Measurements from ENCODE around the gene FMO3. TPM values are rescaled to one million over a fixed set of nuclear protein-coding genes. Genes with fewer than 3 reads are reported as not detected.

The FMO3 gene
- total RNA-seq, 1 experiment from 2014 or later = not detected

DNA sequence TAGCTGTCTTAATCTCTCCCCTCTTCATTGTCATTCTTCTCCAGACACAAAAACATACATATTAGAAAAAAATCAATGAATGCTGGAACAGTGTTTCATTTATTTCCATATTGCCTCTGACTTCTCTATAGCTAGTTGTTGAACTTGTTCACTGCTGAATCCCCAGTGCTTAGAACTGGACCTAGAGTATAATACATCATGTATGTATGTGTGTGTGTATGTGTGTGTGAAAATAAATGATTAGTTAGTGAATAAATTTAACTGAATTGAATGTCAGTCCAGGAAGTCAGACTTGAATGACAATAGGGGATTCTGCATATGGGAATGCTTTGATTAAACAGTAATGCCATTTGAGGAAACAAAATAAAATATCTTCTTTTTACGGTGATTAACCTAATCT lies 36.4 kb downstream of the FMO3 start:
- POLR2A ChIA-PET = no interaction called here
- CTCF ChIA-PET = no interaction called here
- ATAC-seq = no peak

More for the DNA sequence above, 36.4 kb downstream of the FMO3 start:
- Mint-ChIP-seq H3K4me3 (no peak overlapping the region), H3K9me3 (peaks cover 14% of the 10 kb centered on the region), H3K27ac (no peak overlapping the region), H3K4me1 (no peaks in the 10 kb centered on the region; the same call in none of the 2 replicates), H3K27me3 (ENCODE audit: low read depth) (no peaks in the 10 kb centered on the region), H3K36me3 (no peaks in the 10 kb centered on the region)
- DNase-seq (ENCODE audit: low spot score) = no peak
- TF ChIP-seq, protein P1, sequence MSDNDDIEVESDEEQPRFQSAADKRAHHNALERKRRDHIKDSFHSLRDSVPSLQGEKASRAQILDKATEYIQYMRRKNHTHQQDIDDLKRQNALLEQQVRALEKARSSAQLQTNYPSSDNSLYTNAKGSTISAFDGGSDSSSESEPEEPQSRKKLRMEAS (CRISPR knock-in tag; IDR thresholded peaks at IDR 0.05) = no peak
- TF ChIP-seq, protein P2, sequence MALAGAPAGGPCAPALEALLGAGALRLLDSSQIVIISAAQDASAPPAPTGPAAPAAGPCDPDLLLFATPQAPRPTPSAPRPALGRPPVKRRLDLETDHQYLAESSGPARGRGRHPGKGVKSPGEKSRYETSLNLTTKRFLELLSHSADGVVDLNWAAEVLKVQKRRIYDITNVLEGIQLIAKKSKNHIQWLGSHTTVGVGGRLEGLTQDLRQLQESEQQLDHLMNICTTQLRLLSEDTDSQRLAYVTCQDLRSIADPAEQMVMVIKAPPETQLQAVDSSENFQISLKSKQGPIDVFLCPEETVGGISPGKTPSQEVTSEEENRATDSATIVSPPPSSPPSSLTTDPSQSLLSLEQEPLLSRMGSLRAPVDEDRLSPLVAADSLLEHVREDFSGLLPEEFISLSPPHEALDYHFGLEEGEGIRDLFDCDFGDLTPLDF (CRISPR knock-in tag; IDR thresholded peaks at IDR 0.05) = no peak
- no peak for TF ChIP-seq GRHL2 (CRISPR knock-in tag; IDR thresholded peaks at IDR 0.05; ENCODE audit: insufficient replicate concordance, severe bottlenecking)
- TF ChIP-seq, protein P3, sequence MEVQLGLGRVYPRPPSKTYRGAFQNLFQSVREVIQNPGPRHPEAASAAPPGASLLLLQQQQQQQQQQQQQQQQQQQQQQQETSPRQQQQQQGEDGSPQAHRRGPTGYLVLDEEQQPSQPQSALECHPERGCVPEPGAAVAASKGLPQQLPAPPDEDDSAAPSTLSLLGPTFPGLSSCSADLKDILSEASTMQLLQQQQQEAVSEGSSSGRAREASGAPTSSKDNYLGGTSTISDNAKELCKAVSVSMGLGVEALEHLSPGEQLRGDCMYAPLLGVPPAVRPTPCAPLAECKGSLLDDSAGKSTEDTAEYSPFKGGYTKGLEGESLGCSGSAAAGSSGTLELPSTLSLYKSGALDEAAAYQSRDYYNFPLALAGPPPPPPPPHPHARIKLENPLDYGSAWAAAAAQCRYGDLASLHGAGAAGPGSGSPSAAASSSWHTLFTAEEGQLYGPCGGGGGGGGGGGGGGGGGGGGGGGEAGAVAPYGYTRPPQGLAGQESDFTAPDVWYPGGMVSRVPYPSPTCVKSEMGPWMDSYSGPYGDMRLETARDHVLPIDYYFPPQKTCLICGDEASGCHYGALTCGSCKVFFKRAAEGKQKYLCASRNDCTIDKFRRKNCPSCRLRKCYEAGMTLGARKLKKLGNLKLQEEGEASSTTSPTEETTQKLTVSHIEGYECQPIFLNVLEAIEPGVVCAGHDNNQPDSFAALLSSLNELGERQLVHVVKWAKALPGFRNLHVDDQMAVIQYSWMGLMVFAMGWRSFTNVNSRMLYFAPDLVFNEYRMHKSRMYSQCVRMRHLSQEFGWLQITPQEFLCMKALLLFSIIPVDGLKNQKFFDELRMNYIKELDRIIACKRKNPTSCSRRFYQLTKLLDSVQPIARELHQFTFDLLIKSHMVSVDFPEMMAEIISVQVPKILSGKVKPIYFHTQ (CRISPR knock-in tag; IDR thresholded peaks at IDR 0.05) = no peak
- TF ChIP-seq IRF2 (CRISPR knock-in tag; IDR thresholded peaks at IDR 0.05; ENCODE audit: borderline replicate concordance, low read depth) = no peak
- no peak for TF ChIP-seq ZNF121 (CRISPR knock-in tag; IDR thresholded peaks at IDR 0.05)
- TF ChIP-seq TP53 (CRISPR knock-in tag; IDR thresholded peaks at IDR 0.05) = no peak
- no peak for TF ChIP-seq GTF2I (CRISPR knock-in tag; conservative IDR thresholded peaks at IDR 0.05)
- TF ChIP-seq, protein P4, sequence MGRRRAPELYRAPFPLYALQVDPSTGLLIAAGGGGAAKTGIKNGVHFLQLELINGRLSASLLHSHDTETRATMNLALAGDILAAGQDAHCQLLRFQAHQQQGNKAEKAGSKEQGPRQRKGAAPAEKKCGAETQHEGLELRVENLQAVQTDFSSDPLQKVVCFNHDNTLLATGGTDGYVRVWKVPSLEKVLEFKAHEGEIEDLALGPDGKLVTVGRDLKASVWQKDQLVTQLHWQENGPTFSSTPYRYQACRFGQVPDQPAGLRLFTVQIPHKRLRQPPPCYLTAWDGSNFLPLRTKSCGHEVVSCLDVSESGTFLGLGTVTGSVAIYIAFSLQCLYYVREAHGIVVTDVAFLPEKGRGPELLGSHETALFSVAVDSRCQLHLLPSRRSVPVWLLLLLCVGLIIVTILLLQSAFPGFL (CRISPR knock-in tag; IDR thresholded peaks at IDR 0.05; ENCODE audit: borderline replicate concordance) = no peak
- TF ChIP-seq, protein P5, sequence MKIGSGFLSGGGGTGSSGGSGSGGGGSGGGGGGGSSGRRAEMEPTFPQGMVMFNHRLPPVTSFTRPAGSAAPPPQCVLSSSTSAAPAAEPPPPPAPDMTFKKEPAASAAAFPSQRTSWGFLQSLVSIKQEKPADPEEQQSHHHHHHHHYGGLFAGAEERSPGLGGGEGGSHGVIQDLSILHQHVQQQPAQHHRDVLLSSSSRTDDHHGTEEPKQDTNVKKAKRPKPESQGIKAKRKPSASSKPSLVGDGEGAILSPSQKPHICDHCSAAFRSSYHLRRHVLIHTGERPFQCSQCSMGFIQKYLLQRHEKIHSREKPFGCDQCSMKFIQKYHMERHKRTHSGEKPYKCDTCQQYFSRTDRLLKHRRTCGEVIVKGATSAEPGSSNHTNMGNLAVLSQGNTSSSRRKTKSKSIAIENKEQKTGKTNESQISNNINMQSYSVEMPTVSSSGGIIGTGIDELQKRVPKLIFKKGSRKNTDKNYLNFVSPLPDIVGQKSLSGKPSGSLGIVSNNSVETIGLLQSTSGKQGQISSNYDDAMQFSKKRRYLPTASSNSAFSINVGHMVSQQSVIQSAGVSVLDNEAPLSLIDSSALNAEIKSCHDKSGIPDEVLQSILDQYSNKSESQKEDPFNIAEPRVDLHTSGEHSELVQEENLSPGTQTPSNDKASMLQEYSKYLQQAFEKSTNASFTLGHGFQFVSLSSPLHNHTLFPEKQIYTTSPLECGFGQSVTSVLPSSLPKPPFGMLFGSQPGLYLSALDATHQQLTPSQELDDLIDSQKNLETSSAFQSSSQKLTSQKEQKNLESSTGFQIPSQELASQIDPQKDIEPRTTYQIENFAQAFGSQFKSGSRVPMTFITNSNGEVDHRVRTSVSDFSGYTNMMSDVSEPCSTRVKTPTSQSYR (CRISPR knock-in tag; IDR thresholded peaks at IDR 0.05) = no peak
- TF ChIP-seq, protein P6, sequence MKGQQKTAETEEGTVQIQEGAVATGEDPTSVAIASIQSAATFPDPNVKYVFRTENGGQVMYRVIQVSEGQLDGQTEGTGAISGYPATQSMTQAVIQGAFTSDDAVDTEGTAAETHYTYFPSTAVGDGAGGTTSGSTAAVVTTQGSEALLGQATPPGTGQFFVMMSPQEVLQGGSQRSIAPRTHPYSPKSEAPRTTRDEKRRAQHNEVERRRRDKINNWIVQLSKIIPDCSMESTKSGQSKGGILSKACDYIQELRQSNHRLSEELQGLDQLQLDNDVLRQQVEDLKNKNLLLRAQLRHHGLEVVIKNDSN (CRISPR knock-in tag; IDR thresholded peaks at IDR 0.05) = no peak
- TF ChIP-seq ZNF263 (CRISPR knock-in tag; IDR thresholded peaks at IDR 0.05; ENCODE audit: low read depth) = no peak
- no peak for TF ChIP-seq FOXK1 (CRISPR knock-in tag; IDR thresholded peaks at IDR 0.05)
- TF ChIP-seq, protein P7, sequence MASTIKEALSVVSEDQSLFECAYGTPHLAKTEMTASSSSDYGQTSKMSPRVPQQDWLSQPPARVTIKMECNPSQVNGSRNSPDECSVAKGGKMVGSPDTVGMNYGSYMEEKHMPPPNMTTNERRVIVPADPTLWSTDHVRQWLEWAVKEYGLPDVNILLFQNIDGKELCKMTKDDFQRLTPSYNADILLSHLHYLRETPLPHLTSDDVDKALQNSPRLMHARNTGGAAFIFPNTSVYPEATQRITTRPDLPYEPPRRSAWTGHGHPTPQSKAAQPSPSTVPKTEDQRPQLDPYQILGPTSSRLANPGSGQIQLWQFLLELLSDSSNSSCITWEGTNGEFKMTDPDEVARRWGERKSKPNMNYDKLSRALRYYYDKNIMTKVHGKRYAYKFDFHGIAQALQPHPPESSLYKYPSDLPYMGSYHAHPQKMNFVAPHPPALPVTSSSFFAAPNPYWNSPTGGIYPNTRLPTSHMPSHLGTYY (CRISPR knock-in tag; IDR thresholded peaks at IDR 0.05) = no peak
- no peak for TF ChIP-seq NR2C2 (CRISPR knock-in tag; IDR thresholded peaks at IDR 0.05)
- TF ChIP-seq, protein P8, sequence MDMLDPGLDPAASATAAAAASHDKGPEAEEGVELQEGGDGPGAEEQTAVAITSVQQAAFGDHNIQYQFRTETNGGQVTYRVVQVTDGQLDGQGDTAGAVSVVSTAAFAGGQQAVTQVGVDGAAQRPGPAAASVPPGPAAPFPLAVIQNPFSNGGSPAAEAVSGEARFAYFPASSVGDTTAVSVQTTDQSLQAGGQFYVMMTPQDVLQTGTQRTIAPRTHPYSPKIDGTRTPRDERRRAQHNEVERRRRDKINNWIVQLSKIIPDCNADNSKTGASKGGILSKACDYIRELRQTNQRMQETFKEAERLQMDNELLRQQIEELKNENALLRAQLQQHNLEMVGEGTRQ (CRISPR knock-in tag; IDR thresholded peaks at IDR 0.05) = no peak
- no peak for TF ChIP-seq HMGA2 (CRISPR knock-in tag; IDR thresholded peaks at IDR 0.05)
- TF ChIP-seq ZNF416 (CRISPR knock-in tag; IDR thresholded peaks at IDR 0.05) = no peak
- TF ChIP-seq FOXP1 (CRISPR knock-in tag; IDR thresholded peaks at IDR 0.05; ENCODE audit: borderline replicate concordance) = no peak
- TF ChIP-seq, protein P9, sequence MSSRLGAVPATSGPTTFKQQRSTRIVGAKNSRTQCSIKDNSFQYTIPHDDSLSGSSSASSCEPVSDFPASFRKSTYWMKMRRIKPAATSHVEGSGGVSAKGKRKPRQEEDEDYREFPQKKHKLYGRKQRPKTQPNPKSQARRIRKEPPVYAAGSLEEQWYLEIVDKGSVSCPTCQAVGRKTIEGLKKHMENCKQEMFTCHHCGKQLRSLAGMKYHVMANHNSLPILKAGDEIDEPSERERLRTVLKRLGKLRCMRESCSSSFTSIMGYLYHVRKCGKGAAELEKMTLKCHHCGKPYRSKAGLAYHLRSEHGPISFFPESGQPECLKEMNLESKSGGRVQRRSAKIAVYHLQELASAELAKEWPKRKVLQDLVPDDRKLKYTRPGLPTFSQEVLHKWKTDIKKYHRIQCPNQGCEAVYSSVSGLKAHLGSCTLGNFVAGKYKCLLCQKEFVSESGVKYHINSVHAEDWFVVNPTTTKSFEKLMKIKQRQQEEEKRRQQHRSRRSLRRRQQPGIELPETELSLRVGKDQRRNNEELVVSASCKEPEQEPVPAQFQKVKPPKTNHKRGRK (CRISPR knock-in tag; IDR thresholded peaks at IDR 0.05; ENCODE audit: borderline replicate concordance) = no peak
